Measurements from ENCODE around the gene CRMP1.

GRCh38 chr4:5799406-5799805 lies 93.5 kb downstream of the CRMP1 start:
- TF ChIP-seq, protein P1, sequence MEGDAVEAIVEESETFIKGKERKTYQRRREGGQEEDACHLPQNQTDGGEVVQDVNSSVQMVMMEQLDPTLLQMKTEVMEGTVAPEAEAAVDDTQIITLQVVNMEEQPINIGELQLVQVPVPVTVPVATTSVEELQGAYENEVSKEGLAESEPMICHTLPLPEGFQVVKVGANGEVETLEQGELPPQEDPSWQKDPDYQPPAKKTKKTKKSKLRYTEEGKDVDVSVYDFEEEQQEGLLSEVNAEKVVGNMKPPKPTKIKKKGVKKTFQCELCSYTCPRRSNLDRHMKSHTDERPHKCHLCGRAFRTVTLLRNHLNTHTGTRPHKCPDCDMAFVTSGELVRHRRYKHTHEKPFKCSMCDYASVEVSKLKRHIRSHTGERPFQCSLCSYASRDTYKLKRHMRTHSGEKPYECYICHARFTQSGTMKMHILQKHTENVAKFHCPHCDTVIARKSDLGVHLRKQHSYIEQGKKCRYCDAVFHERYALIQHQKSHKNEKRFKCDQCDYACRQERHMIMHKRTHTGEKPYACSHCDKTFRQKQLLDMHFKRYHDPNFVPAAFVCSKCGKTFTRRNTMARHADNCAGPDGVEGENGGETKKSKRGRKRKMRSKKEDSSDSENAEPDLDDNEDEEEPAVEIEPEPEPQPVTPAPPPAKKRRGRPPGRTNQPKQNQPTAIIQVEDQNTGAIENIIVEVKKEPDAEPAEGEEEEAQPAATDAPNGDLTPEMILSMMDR (IDR thresholded peaks at IDR 0.05) = no peak
- no peak for TF ChIP-seq POLR2A (IDR thresholded peaks at IDR 0.05)

Data from thyroid gland (tissue), 4 donors.